BLaER1 treated with 17β-estradiol and CSF1 and Interleukin-3, amounts not matched to agents 10 nM and 100 nM (cell line): ENCODE results near the gene LMOD1.
A peak's percentile ranks its signal among the peaks of the same experiment; 100 is the strongest.

Source experiments
- H3K27ac ChIP-seq, 11 experiments: shearing (Covaris generic); formaldehyde crosslinking; 2 replicates each; pipeline ENCODE4 v1.8.1; 2022
- H3K27me3 ChIP-seq, 11 experiments: shearing (Covaris generic); formaldehyde crosslinking; 2 replicates each; pipeline ENCODE4 v1.8.1; 2022
- H3K36me3 ChIP-seq, 11 experiments: shearing (Covaris generic); formaldehyde crosslinking; 2 replicates each; pipeline ENCODE4 v1.8.1; 2022
- H3K4me1 ChIP-seq, 10 experiments: shearing (Covaris generic); formaldehyde crosslinking; 2 replicates each; pipeline ENCODE4 v1.8.1; 2022
- H3K4me2 ChIP-seq, 11 experiments: shearing (Covaris generic); formaldehyde crosslinking; 2 replicates each; pipeline ENCODE4 v1.8.1; 2022
- H3K4me3 ChIP-seq, 10 experiments: shearing (Covaris generic); formaldehyde crosslinking; 2 replicates each; pipeline ENCODE4 v1.8.1; 2022
- H3K9ac ChIP-seq, 11 experiments: shearing (Covaris generic); formaldehyde crosslinking; 2 replicates each; pipeline ENCODE4 v1.8.1; 2022
- H3K9me3 ChIP-seq, 11 experiments: shearing (Covaris generic); formaldehyde crosslinking; replicated peaks in 1 of 11; 2 replicates each; pipeline ENCODE4 v1.8.1; 2022
- H4K20me1 ChIP-seq, 11 experiments: shearing (Covaris generic); formaldehyde crosslinking; 2 replicates each; pipeline ENCODE4 v1.8.1; 2022
- Cebpa-rat ChIP-seq, 11 experiments: shearing (Covaris generic); IDR thresholded peaks; 2 replicates each; pipeline ENCODE4 v1.8.1; 2022

The LMOD1 gene

GRCh38 chr1:201946224-201946908, at the start of gene LMOD1:
TSS of gene LMOD1 (minus strand) at chr1:201946548. CDS start at chr1:201946340, 208 bp downstream.
- peaks cover 0 to 7% (median 0%) of the 10 kb centered on the region in 11 experiments; a peak in 1 of 22 replicates for H3K9me3 ChIP-seq
- 0 out of 22 replicates have a peak, but pooled peaks cover 0 to 4% (median 0%) of the 10 kb centered on the region in 11 experiments for H4K20me1 ChIP-seq
- H3K9ac ChIP-seq: no peak within 1 kb of the TSS
- peaks cover 40 to 55% (median 53%) of the 10 kb centered on the region in 11 experiments for H3K27me3 ChIP-seq
- no peak within 1 kb of the TSS for H3K27ac ChIP-seq
- H3K4me2 ChIP-seq: peak within 1 kb of the TSS in 6 of 11 experiments; percentile 3 to 29 (median 12); a peak in 8 of 22 replicates
- no peak for TF ChIP-seq Cebpa-rat (IDR thresholded peaks at IDR 0.05)
- no peak within 1 kb of the TSS for H3K4me3 ChIP-seq
- H3K4me1 ChIP-seq: peaks cover 0 to 13% (median 5%) of the 10 kb centered on the region in 10 experiments; a peak in 5 of 20 replicates
- no peaks in the 10 kb centered on the region for H3K36me3 ChIP-seq

- H3K27me3 ChIP-seq: no peaks in the 10 kb centered on the region
- peaks cover under 1 to 25% (median 14%) of the 10 kb centered on the region in 10 experiments; a peak in 17 of 20 replicates for H3K4me1 ChIP-seq
- no peak overlapping the region for H3K4me2 ChIP-seq
- H3K9me3 ChIP-seq: no peaks in the 10 kb centered on the region
- H3K4me3 ChIP-seq: no peak overlapping the region
- no peak overlapping the region for H3K9ac ChIP-seq
- no peak overlapping the region for H3K27ac ChIP-seq
- H4K20me1 ChIP-seq: peaks cover 8 to 71% (median 47%) of the 10 kb centered on the region in 11 experiments; a peak in 20 of 22 replicates
- TF ChIP-seq Cebpa-rat (IDR thresholded peaks at IDR 0.05): no peak
- peaks cover 69 to 97% (median 84%) of the 10 kb centered on the region in 11 experiments for H3K36me3 ChIP-seq
These were observed 44.1 kb upstream of the LMOD1 start for GRCh38 chr1:201990427-201990826.

GRCh38 chr1:201989354-201990128, 43.2 kb upstream of the LMOD1 start:
- Histone ChIP-seq H3K9ac (no peak overlapping the region), H4K20me1 (peaks cover 8 to 76% (median 55%) of the 10 kb centered on the region in 11 experiments; a peak in 20 of 22 replicates), H3K27ac (no peak overlapping the region), H3K4me3 (no peak overlapping the region), H3K4me2 (no peak overlapping the region), H3K9me3 (no peaks in the 10 kb centered on the region), H3K36me3 (peaks cover 60 to 97% (median 76%) of the 10 kb centered on the region in 11 experiments), H3K27me3 (no peaks in the 10 kb centered on the region), H3K4me1 (peaks cover 9 to 34% (median 20%) of the 10 kb centered on the region in 10 experiments)
- no peak for TF ChIP-seq Cebpa-rat (IDR thresholded peaks at IDR 0.05)

GRCh38 chr1:201988601-201989000, 42.3 kb upstream of the LMOD1 start:
- no peak overlapping the region for H3K27ac ChIP-seq
- H3K9ac ChIP-seq: no peak overlapping the region
- H3K9me3 ChIP-seq: no peaks in the 10 kb centered on the region
- H4K20me1 ChIP-seq: peaks cover 12 to 77% (median 55%) of the 10 kb centered on the region in 11 experiments; a peak in 20 of 22 replicates
- TF ChIP-seq Cebpa-rat (IDR thresholded peaks at IDR 0.05): no peak
- no peak overlapping the region for H3K4me2 ChIP-seq
- no peak overlapping the region for H3K4me3 ChIP-seq
- H3K4me1 ChIP-seq: peaks cover 18 to 43% (median 29%) of the 10 kb centered on the region in 10 experiments
- H3K36me3 ChIP-seq: peaks cover 51 to 90% (median 67%) of the 10 kb centered on the region in 11 experiments
- no peaks in the 10 kb centered on the region for H3K27me3 ChIP-seq

GRCh38 chr1:201985355-201985754, 39.0 kb upstream of the LMOD1 start:
- peaks cover 24 to 44% (median 28%) of the 10 kb centered on the region in 10 experiments for H3K4me1 ChIP-seq
- peak overlapping the region in 3 of 11 experiments; percentile 1 to 86 (median 76); a peak in 5 of 22 replicates for H3K4me2 ChIP-seq
- H3K36me3 ChIP-seq: peaks cover 19 to 57% (median 37%) of the 10 kb centered on the region in 11 experiments
- TF ChIP-seq Cebpa-rat (IDR thresholded peaks at IDR 0.05): no peak
- no peaks in the 10 kb centered on the region for H3K27me3 ChIP-seq
- H4K20me1 ChIP-seq: peaks cover 12 to 69% (median 50%) of the 10 kb centered on the region in 11 experiments; a peak in 20 of 22 replicates
- H3K9me3 ChIP-seq: no peaks in the 10 kb centered on the region
- no peak overlapping the region for H3K27ac ChIP-seq
- no peak overlapping the region for H3K4me3 ChIP-seq
- no peak overlapping the region for H3K9ac ChIP-seq

GRCh38 chr1:201984446-201984845, 38.1 kb upstream of the LMOD1 start:
- peaks cover 0 to 4% (median 0%) of the 10 kb centered on the region in 11 experiments; a peak in 4 of 22 replicates for H3K9me3 ChIP-seq
- no peak overlapping the region for H3K9ac ChIP-seq
- peak overlapping the region in 3 of 10 experiments; percentile 16 to 99 (median 98); a peak in 3 of 20 replicates for H3K4me3 ChIP-seq
- no peak overlapping the region for H3K27ac ChIP-seq
- peak overlapping the region; percentile 12 to 98 (median 90); a peak in 19 of 22 replicates for H3K4me2 ChIP-seq
- peaks cover 24 to 44% (median 28%) of the 10 kb centered on the region in 10 experiments for H3K4me1 ChIP-seq
- no peak for TF ChIP-seq Cebpa-rat (IDR thresholded peaks at IDR 0.05)
- H3K27me3 ChIP-seq: no peaks in the 10 kb centered on the region
- H4K20me1 ChIP-seq: peaks cover 12 to 60% (median 47%) of the 10 kb centered on the region in 11 experiments; a peak in 20 of 22 replicates
- peaks cover 10 to 48% (median 28%) of the 10 kb centered on the region in 11 experiments for H3K36me3 ChIP-seq

GRCh38 chr1:201983380-201983805, 37.0 kb upstream of the LMOD1 start:
- peaks cover 0 to 38% (median 17%) of the 10 kb centered on the region in 11 experiments; a peak in 19 of 22 replicates for H3K36me3 ChIP-seq
- H3K4me3 ChIP-seq: peak overlapping the region; percentile 84 to 99 (median 98)
- H3K27me3 ChIP-seq: no peaks in the 10 kb centered on the region
- H3K4me1 ChIP-seq: peaks cover 24 to 44% (median 28%) of the 10 kb centered on the region in 10 experiments
- TF ChIP-seq Cebpa-rat (IDR thresholded peaks at IDR 0.05): no peak
- peak overlapping the region; percentile 90 to 98 (median 95) for H3K9ac ChIP-seq
- peaks cover 12 to 50% (median 41%) of the 10 kb centered on the region in 11 experiments; a peak in 20 of 22 replicates for H4K20me1 ChIP-seq
- H3K4me2 ChIP-seq: peak overlapping the region; percentile 76 to 98 (median 90)
- peak overlapping the region; percentile 89 to 96 (median 94); a peak in 21 of 22 replicates for H3K27ac ChIP-seq
- H3K9me3 ChIP-seq: peaks cover 0 to 4% (median 0%) of the 10 kb centered on the region in 11 experiments; a peak in 4 of 22 replicates

GRCh38 chr1:201982623-201983379, 36.5 kb upstream of the LMOD1 start, which contains the start of gene RNPEP:
TSS of gene RNPEP (plus strand) at chr1:201982648. CDS start at chr1:201982667, 19 bp downstream.
- peaks cover 0 to 4% (median 0%) of the 10 kb centered on the region in 11 experiments; a peak in 4 of 22 replicates for H3K9me3 ChIP-seq
- H3K27ac ChIP-seq: peak within 1 kb of the TSS; percentile 89 to 96 (median 94)
- no peak for TF ChIP-seq Cebpa-rat (IDR thresholded peaks at IDR 0.05)
- H3K9ac ChIP-seq: peak within 1 kb of the TSS; percentile 90 to 98 (median 95)
- peak within 1 kb of the TSS; percentile 84 to 99 (median 98) for H3K4me3 ChIP-seq
- H4K20me1 ChIP-seq: peaks cover 12 to 44% (median 35%) of the 10 kb centered on the region in 11 experiments; a peak in 19 of 22 replicates
- H3K4me2 ChIP-seq: peak within 1 kb of the TSS; percentile 76 to 98 (median 90)
- no peaks in the 10 kb centered on the region for H3K27me3 ChIP-seq
- peaks cover 0 to 32% (median 13%) of the 10 kb centered on the region in 11 experiments; a peak in 16 of 22 replicates for H3K36me3 ChIP-seq
- peaks cover 24 to 44% (median 28%) of the 10 kb centered on the region in 10 experiments for H3K4me1 ChIP-seq
